Endothelial cell of umbilical vein (primary cell): ENCODE results near the gene KAT6B. TPM values are rescaled to one million over a fixed set of nuclear protein-coding genes. Genes with fewer than 3 reads are reported as not detected.

ENCODE experiments used
- BruUV-seq: library from RNA; stranded (reverse); fragments of 400-500 nt; replicated peaks from 2 replicates; lab custom pipeline; 2021; lab: Mats Ljungman, UMichigan
- CTCF ChIA-PET: fragments of 300-600, 350-600 bp; sonication (Branson Sonifier 250); formaldehyde crosslinking; loops from one replicate; lab custom pipeline; 2021; ENCODE audit warnings: antibody characterized with exemption, inconsistent platforms; lab: Charles Lee
- POLR2A ChIA-PET: fragments of 300-600, 350-600 bp; sonication (Branson Sonifier 250); formaldehyde crosslinking; loops from one replicate; lab custom pipeline; 2021; ENCODE audit warnings: antibody characterized with exemption, inconsistent platforms; lab: Charles Lee
- DNase-seq: peaks from one replicate; pipeline ENCODE4 v3.0.0-alpha.2; 2011; ENCODE audit warnings: low read depth, low spot score
- FAIRE-seq: peaks from 2 replicates; lab custom pipeline; 2011; peaks lifted over from hg19 to GRCh38; lab: Jason Lieb, UNC
- H2AFZ ChIP-seq: 2 replicates; pipeline ENCODE4 v1.6.0; 2012; ENCODE audit warnings: low read depth, low read length, control low read depth, inconsistent platforms
- H3K27ac ChIP-seq: 2 replicates; pipeline ENCODE4 v1.5.1; 2011; ENCODE audit warnings: low read depth, mild to moderate bottlenecking, control low read depth, low read length, moderate library complexity; ENCODE audit not compliant: insufficient read depth
- H3K27me3 ChIP-seq, 2 experiments: 2 replicates each; pipeline versions ENCODE4 v1.6.0 to v1.6.1; 2011; ENCODE audit warnings: low read length in 2 of 2, mixed read lengths in 1 of 2; ENCODE audit not compliant: control insufficient read depth in 2 of 2, insufficient read depth in 2 of 2
- H3K36me3 ChIP-seq, 2 experiments: 2 replicates in 1 of 2; 3 replicates in 1 of 2; pipeline ENCODE4 v1.5.1; 2011; ENCODE audit warnings: low read length in 2 of 2, mild to moderate bottlenecking in 1 of 2, moderate library complexity in 1 of 2; ENCODE audit not compliant: control insufficient read depth in 2 of 2, insufficient read depth in 2 of 2; ENCODE audit errors: extremely low read depth in 1 of 2
- H3K4me1 ChIP-seq: 3 replicates; pipeline ENCODE4 v1.5.1; 2011; ENCODE audit warnings: mild to moderate bottlenecking, low read length; ENCODE audit not compliant: control insufficient read depth, insufficient read depth; ENCODE audit errors: extremely low read depth
- H3K4me2 ChIP-seq: 2 replicates; pipeline ENCODE4 v1.6.1; 2011; ENCODE audit warnings: low read length, control low read depth, mixed read lengths; ENCODE audit not compliant: insufficient read depth
- H3K4me3 ChIP-seq, 3 experiments: fragments of 200-600 bp in 1 of 3; sonication (generic), shearing (Covaris generic) in 1 of 3; replicated peaks in 1 of 3; 2 replicates each; pipeline ENCODE4 v1.5.1; 2011 to 2016; ENCODE audit warnings: control low read depth in 3 of 3, low read length in 3 of 3, mild to moderate bottlenecking in 2 of 3, inconsistent platforms in 1 of 3, low read depth in 1 of 3, moderate library complexity in 1 of 3; ENCODE audit not compliant: insufficient read depth in 1 of 3
- H3K79me2 ChIP-seq: 2 replicates; pipeline ENCODE4 v1.6.0; 2012; ENCODE audit warnings: low read length, inconsistent platforms; ENCODE audit not compliant: control insufficient read depth, insufficient read depth
- H3K9ac ChIP-seq: replicated peaks from 2 replicates; pipeline ENCODE3; 2011; ENCODE audit warnings: low read length, control low read depth; ENCODE audit not compliant: insufficient read depth; ENCODE audit errors: extremely low read depth
- H3K9me1 ChIP-seq: replicated peaks from 3 replicates; pipeline ENCODE4 v1.6.0; 2011; ENCODE audit warnings: mild to moderate bottlenecking, low read length; ENCODE audit not compliant: control insufficient read depth, insufficient read depth; ENCODE audit errors: extremely low read depth
- H3K9me3 ChIP-seq: replicated peaks from 2 replicates; pipeline ENCODE4 v1.5.1; 2012; ENCODE audit warnings: low read length, inconsistent platforms; ENCODE audit not compliant: control insufficient read depth, insufficient read depth
- H4K20me1 ChIP-seq: replicated peaks from 2 replicates; pipeline ENCODE3; 2011; ENCODE audit warnings: mild to moderate bottlenecking, low read length; ENCODE audit not compliant: control insufficient read depth, insufficient read depth; ENCODE audit errors: extremely low read depth
- CTCF ChIP-seq, 2 donors: IDR thresholded peaks; 1 replicate in 1 of 2; 2 replicates in 1 of 2; pipeline ENCODE4 v1.5.1; 2011; ENCODE audit warnings: low read length in 2 of 2, mild to moderate bottlenecking in 2 of 2, moderate library complexity in 2 of 2, control low read depth in 1 of 2, inconsistent platforms in 1 of 2, low read depth in 1 of 2; ENCODE audit not compliant: insufficient read depth in 1 of 2; ENCODE audit errors: extremely low read depth in 1 of 2
- EZH2 ChIP-seq: IDR thresholded peaks from 2 replicates; pipeline ENCODE4 v1.6.1; 2012; ENCODE audit warnings: borderline replicate concordance, low read depth, mild to moderate bottlenecking, moderate library complexity, low read length, inconsistent platforms; ENCODE audit not compliant: severe bottlenecking
- FOS ChIP-seq: IDR thresholded peaks from 2 replicates; pipeline ENCODE4 v1.6.1; 2011; ENCODE audit warnings: mild to moderate bottlenecking, low read length, moderate library complexity, borderline replicate concordance; ENCODE audit not compliant: insufficient read depth
- GATA2 ChIP-seq: IDR thresholded peaks from 2 replicates; pipeline ENCODE4 v1.7.0; 2011; ENCODE audit warnings: low read depth, mild to moderate bottlenecking, moderate library complexity, mixed read lengths, low read length; ENCODE audit not compliant: insufficient read length, insufficient read depth
- JUN ChIP-seq: IDR thresholded peaks from 2 replicates; pipeline ENCODE4 v1.6.1; 2011; ENCODE audit warnings: borderline replicate concordance, low read depth; ENCODE audit not compliant: insufficient read length, insufficient read depth
- MYC ChIP-seq: IDR thresholded peaks from one replicate; pipeline ENCODE4 v1.6.1; 2011; ENCODE audit warnings: mild to moderate bottlenecking, low read depth, low read length
- POLR2A ChIP-seq: IDR thresholded peaks from 2 replicates; pipeline ENCODE4 v1.6.1; 2012; ENCODE audit warnings: low read depth, mild to moderate bottlenecking, control low read depth, low read length
- POLR2AphosphoS5 ChIP-seq: IDR thresholded peaks from 2 replicates; pipeline ENCODE4 v1.6.1; 2012; ENCODE audit warnings: low read depth, mild to moderate bottlenecking, control low read depth, low read length, moderate library complexity; ENCODE audit not compliant: insufficient read depth
- dilution Hi-C: fragments of 300-500 bp; cut with MboI; formaldehyde crosslinking; loops from one replicate; pipeline ENCODE4 v1.15.0; 2019; ENCODE audit warnings: low sequenced_read_pairs; ENCODE audit not compliant: extremely low pct_ligation_motif_present
- intact Hi-C: fragments of 100-400 bp; cut with micrococcal nuclease; formaldehyde crosslinking; loops from one replicate; pipeline ENCODE4 v1.10.0; 2022
- polyA plus RNA-seq, 4 experiments: library from polyadenylated mRNA; depleted of rRNA in 3 of 4; stranded (reverse) in 3 of 4; unstranded in 1 of 4; fragments of >200 nt; gene quantifications; 2 replicates each; pipeline versions ENCODE4 v1.2.1 to v1.2.3, GENCODE V29; 2011 to 2012; ENCODE audit warnings: missing spikeins in 1 of 4
- total RNA-seq: library from RNA; stranded (reverse); gene quantifications from 2 replicates; pipeline ENCODE4 v1.2.3, GENCODE V29; 2021
- TF ChIP-seq, protein P1 (sequence below): IDR thresholded peaks from 2 replicates; pipeline ENCODE4 v1.6.1; 2011; ENCODE audit not compliant: insufficient read depth, insufficient read length

Gene KAT6B
- total and polyA plus RNA-seq, 2 donors (not counting 3 experiments of a cell fraction or from before 2014, with no cell fraction given), result 4.5 to 17.0 TPM

- Histone ChIP-seq H3K27ac (no peak overlapping the region), H3K9me3 (no peaks in the 10 kb centered on the region), H3K27me3 (no peaks in the 10 kb centered on the region), H3K4me1 (no peaks in the 10 kb centered on the region), H4K20me1 (no peaks in the 10 kb centered on the region), H3K79me2 (no peaks in the 10 kb centered on the region), H2AFZ (no peak overlapping the region), H3K4me3 (no peak overlapping the region), H3K9me1 (no peaks in the 10 kb centered on the region), H3K4me2 (no peak overlapping the region), H3K9ac (no peak overlapping the region), H3K36me3 (no peaks in the 10 kb centered on the region)
- no peak for DNase-seq
- dilution Hi-C loops (no loop called here), intact Hi-C loops (no loop called here)
- ChIA-PET CTCF (interaction anchor here (0.6 to 1.4 kb wide), 5 partner anchors 10 to 717 kb away, joined by 3 read pairs; no protein-coding TSS in a partner anchor), POLR2A (no interaction called here)
- no peak for FAIRE-seq
- TF ChIP-seq POLR2AphosphoS5 (no peak), MYC (no peak), GATA2 (no peak), JUN (no peak), FOS (no peak), POLR2A (no peak), EZH2 (no peak), CTCF (IDR thresholded peaks at IDR 0.05; ENCODE audit: extremely low read depth in 1 of 2, insufficient read depth in 1 of 2, low read depth in 1 of 2, low read length in 2 of 2) (no peak)
- TF ChIP-seq, protein P1, sequence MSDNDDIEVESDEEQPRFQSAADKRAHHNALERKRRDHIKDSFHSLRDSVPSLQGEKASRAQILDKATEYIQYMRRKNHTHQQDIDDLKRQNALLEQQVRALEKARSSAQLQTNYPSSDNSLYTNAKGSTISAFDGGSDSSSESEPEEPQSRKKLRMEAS, result no peak
- no TSS peak for BruUV-seq
Observed at GRCh38 chr10:74889662-74889998, 63.2 kb downstream of the KAT6B start.
